Gastroesophageal sphincter (tissue), 2 donors: ENCODE measurements around the gene TBC1D25.

ENCODE experiments used
- EP300 ChIP-seq: sonication (generic); formaldehyde crosslinking; IDR thresholded peaks from one replicate; pipeline ENCODE4 v1.6.1; 2017; ENCODE audit warnings: antibody characterized with exemption, mild to moderate bottlenecking
- POLR2A ChIP-seq, 2 donors: fragments of 450-650 bp; IDR thresholded peaks; one replicate each; pipeline ENCODE4 v1.6.1; 2017; ENCODE audit warnings: antibody characterized with exemption in 2 of 2, mild to moderate bottlenecking in 2 of 2, moderate library complexity in 1 of 2
- POLR2AphosphoS5 ChIP-seq: sonication (generic); formaldehyde crosslinking; IDR thresholded peaks from one replicate; pipeline ENCODE4 v1.6.1; 2017; ENCODE audit warnings: antibody characterized with exemption

- no peak for TF ChIP-seq POLR2A (IDR thresholded peaks at IDR 0.05)
- no peak for TF ChIP-seq POLR2AphosphoS5
- no peak for TF ChIP-seq EP300
Measured at GRCh38 chrX:48598614-48599013, 59.1 kb downstream of the TBC1D25 start.
